ENCODE results near the gene KLHL17. TPM values are rescaled to one million over a fixed set of nuclear protein-coding genes. Genes with fewer than 3 reads are reported as not detected.
"Not testable (repeated sequence)": the region's sequence is repeated elsewhere in the genome, so short reads cannot be mapped to it uniquely, and the experiment has no call there.

KLHL17 gene
- total RNA-seq, 1 donor from 2014 or later: 1.0 TPM

DNA sequence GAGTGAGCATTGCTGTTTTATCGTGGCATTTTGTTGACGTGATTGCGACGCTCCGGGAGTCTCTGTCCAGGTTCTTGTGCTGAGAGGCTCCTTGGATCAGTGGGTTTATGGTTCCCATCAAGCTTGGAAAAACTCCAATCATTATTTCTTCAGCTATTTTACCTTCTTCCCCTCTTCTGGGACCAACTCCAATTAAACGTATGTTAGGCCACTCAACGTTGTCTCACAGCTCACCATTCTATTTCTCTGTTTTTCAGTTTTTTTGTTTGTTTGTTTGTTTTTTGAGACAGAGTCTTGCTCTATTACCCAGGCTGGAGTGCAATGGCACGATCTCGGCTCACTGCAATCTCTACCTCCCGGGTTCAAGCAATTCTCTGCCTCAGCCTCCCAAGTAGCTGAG lies 31.5 kb downstream of the KLHL17 start:
- H3K36me3 ChIP-seq (ENCODE audit: control insufficient read depth in 3 of 3, insufficient read depth in 3 of 3, low read length in 3 of 3): no peaks in the 10 kb centered on the region
- H3K9me3 ChIP-seq (ENCODE audit: control insufficient read depth in 3 of 3, low read length in 3 of 3): peaks cover 0 to 2% (median 0%) of the 10 kb centered on the region in 3 donors
- H3K4me3 ChIP-seq (ENCODE audit: low read length in 3 of 3): no peak overlapping the region
- no peak overlapping the region for H3K27ac ChIP-seq (ENCODE audit: low read depth, low read length)
- no peak overlapping the region for H3K9ac ChIP-seq (ENCODE audit: low read depth in 1 of 3, low read length in 3 of 3)
- no peaks in the 10 kb centered on the region for H3K27me3 ChIP-seq (ENCODE audit: control insufficient read depth in 3 of 3, insufficient read depth in 3 of 3, low read length in 3 of 3)
- no peaks in the 10 kb centered on the region for H3K4me1 ChIP-seq (ENCODE audit: control insufficient read depth in 3 of 3, insufficient read depth in 3 of 3, low read length in 3 of 3)

DNA sequence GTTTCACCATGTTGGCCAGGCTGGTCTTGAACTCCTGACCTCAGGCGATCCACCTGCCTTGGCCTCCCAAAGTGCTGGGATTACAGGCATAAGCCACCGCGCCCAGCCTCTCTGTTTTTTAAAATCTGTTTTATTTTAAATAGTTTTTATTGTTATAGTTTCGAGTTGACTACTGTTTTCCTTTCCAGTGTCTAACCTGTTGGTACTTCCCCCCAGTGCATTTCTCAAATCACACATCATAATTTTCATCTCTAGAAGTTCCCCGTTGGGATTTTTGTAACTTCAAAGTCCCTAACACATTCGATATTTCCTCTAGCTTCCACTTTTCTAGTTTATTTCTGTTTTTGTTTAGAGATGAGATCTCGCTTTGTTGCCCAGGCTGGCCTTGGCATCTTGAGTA lies 32.0 kb downstream of the KLHL17 start:
- no peak overlapping the region for H3K4me3 ChIP-seq (ENCODE audit: low read length in 3 of 3)
- no peaks in the 10 kb centered on the region for H3K4me1 ChIP-seq (ENCODE audit: control insufficient read depth in 3 of 3, insufficient read depth in 3 of 3, low read length in 3 of 3)
- H3K9ac ChIP-seq (ENCODE audit: low read depth in 1 of 3, low read length in 3 of 3): no peak overlapping the region
- H3K9me3 ChIP-seq (ENCODE audit: control insufficient read depth in 3 of 3, low read length in 3 of 3): peaks cover 0 to 2% (median 0%) of the 10 kb centered on the region in 3 donors
- H3K27me3 ChIP-seq (ENCODE audit: control insufficient read depth in 3 of 3, insufficient read depth in 3 of 3, low read length in 3 of 3): peaks cover 2 to 3% (median 3%) of the 10 kb centered on the region in 3 donors
- H3K27ac ChIP-seq (ENCODE audit: low read depth, low read length): no peak overlapping the region
- no peaks in the 10 kb centered on the region for H3K36me3 ChIP-seq (ENCODE audit: control insufficient read depth in 3 of 3, insufficient read depth in 3 of 3, low read length in 3 of 3)

DNA sequence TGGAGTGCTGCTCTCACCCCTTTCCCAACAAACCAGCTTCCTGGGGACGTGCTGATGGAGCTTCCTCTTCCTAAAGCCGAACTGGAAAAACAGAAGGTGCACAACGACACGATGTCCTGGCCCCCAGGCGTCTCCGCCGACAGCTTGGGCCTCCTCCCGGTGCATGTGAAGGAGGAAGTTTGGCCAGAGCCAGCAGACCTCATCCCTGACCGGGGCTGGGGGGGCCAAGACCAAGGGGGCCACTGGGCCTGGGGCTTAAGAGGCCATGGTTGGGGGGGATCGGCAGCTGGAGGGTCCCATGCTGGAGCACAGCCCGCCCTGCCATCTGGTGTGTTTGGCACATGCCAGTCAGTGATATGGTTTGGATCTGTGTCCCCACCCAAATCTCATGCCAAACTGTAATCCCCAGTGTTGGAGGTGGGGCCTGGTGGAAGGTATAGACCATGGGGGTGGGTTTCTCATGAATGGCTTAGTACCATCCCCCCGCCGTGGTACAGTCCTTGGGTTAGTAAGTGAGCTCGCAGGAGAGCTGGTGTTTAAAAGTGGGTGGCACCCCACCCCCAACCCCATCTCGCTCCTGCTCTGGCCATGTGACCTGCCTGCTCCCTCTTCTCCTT lies 33.1 kb downstream of the KLHL17 start:
- Histone ChIP-seq H3K27ac (ENCODE audit: low read depth, low read length) (no peak overlapping the region), H3K9me3 (ENCODE audit: control insufficient read depth in 3 of 3, low read length in 3 of 3) (peaks cover 0 to 2% (median 0%) of the 10 kb centered on the region in 3 donors), H3K27me3 (ENCODE audit: control insufficient read depth in 3 of 3, insufficient read depth in 3 of 3, low read length in 3 of 3) (peaks cover 5 to 12% (median 10%) of the 10 kb centered on the region in 3 donors), H3K36me3 (ENCODE audit: control insufficient read depth in 3 of 3, insufficient read depth in 3 of 3, low read length in 3 of 3) (no peaks in the 10 kb centered on the region), H3K9ac (ENCODE audit: low read depth in 1 of 3, low read length in 3 of 3) (no peak overlapping the region), H3K4me3 (ENCODE audit: low read length in 3 of 3) (no peak overlapping the region), H3K4me1 (ENCODE audit: control insufficient read depth in 3 of 3, insufficient read depth in 3 of 3, low read length in 3 of 3) (no peaks in the 10 kb centered on the region)

DNA sequence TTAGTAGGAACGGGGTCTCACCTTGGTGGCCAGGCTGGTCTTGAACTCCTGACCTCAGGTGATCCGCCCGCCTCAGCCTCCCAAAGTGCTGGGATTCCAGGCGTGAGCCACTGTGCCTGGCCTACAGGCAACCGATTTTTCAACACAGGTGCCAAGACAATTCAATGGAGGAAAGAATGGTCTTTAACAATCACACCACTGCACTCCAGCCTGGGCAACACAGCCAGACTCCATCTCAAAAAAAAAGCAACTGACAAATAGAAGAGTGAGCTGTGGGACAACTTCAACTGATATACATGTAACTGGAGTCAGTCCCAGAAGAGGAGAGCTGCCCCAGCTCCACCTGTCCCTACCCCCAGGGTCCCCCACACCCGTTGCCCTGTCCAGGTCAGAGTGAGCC lies 34.2 kb downstream of the KLHL17 start:
- not testable (repeated sequence) for H3K27ac ChIP-seq (ENCODE audit: low read depth, low read length); H3K4me1 ChIP-seq (ENCODE audit: control insufficient read depth in 3 of 3, insufficient read depth in 3 of 3, low read length in 3 of 3); H3K9ac ChIP-seq (ENCODE audit: low read depth in 1 of 3, low read length in 3 of 3); H3K36me3 ChIP-seq (ENCODE audit: control insufficient read depth in 3 of 3, insufficient read depth in 3 of 3, low read length in 3 of 3); H3K9me3 ChIP-seq (ENCODE audit: control insufficient read depth in 3 of 3, low read length in 3 of 3); H3K4me3 ChIP-seq (ENCODE audit: low read length in 3 of 3)
- peaks cover 5 to 14% (median 12%) of the 10 kb centered on the region in 3 donors for H3K27me3 ChIP-seq (ENCODE audit: control insufficient read depth in 3 of 3, insufficient read depth in 3 of 3, low read length in 3 of 3)

DNA sequence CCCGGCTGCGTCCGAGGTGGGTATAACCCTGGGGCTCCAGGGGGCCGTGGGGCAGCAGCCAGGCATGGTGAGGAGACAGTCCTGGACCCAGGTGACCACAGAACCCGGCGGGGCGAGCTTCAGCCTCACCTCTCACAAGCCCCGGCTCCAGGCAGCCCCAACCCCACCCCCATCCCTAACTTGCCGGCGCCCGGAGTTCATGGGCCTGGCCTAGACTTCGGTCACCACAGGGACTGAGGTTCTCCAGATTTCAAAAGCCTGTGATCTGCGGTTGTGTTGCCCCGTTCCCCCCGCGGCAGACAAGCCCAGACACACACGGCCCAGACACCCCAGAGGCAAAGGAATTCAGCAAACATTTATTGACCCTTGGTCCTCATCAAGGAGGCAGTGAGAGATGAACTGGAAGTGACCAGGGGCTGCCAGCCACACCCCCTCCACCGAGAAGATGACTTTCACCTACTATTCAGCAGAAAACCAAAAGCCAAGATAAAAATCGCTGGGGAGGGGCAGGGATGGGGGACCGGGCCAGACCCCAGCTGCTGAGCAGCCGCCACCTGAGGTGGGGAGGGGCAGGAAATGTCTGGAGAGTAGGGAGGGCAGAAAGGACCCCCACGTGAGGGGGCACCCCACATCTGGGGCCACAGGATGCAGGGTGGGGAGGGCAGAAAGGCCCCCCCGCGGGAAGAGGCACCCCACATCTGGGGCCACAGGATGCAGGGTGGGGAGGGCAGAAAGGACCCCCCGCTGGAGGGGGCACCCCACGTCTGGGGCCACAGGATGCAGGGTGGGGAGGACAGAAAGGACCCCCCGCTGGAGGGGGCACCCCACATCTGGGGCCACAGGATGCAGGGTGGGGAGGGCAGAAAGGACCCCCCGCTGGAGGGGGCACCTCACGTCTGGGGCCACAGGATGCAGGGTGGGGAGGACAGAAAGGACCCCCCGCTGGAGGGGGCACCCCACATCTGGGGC lies 35.6 kb downstream of the KLHL17 start:
- H3K36me3 ChIP-seq (ENCODE audit: control insufficient read depth in 3 of 3, insufficient read depth in 3 of 3, low read length in 3 of 3): no peaks in the 10 kb centered on the region
- H3K27me3 ChIP-seq (ENCODE audit: control insufficient read depth in 3 of 3, insufficient read depth in 3 of 3, low read length in 3 of 3): peaks cover 9 to 22% (median 18%) of the 10 kb centered on the region in 3 donors
- H3K9me3 ChIP-seq (ENCODE audit: control insufficient read depth in 3 of 3, low read length in 3 of 3): peaks cover 0 to 2% (median 0%) of the 10 kb centered on the region in 3 donors
- H3K9ac ChIP-seq (ENCODE audit: low read depth in 1 of 3, low read length in 3 of 3): no peak overlapping the region
- H3K4me3 ChIP-seq (ENCODE audit: low read length in 3 of 3): no peak overlapping the region
- peaks cover 3 to 13% (median 13%) of the 10 kb centered on the region in 3 donors for H3K4me1 ChIP-seq (ENCODE audit: control insufficient read depth in 3 of 3, insufficient read depth in 3 of 3, low read length in 3 of 3)
- H3K27ac ChIP-seq (ENCODE audit: low read depth, low read length): no peak overlapping the region

DNA sequence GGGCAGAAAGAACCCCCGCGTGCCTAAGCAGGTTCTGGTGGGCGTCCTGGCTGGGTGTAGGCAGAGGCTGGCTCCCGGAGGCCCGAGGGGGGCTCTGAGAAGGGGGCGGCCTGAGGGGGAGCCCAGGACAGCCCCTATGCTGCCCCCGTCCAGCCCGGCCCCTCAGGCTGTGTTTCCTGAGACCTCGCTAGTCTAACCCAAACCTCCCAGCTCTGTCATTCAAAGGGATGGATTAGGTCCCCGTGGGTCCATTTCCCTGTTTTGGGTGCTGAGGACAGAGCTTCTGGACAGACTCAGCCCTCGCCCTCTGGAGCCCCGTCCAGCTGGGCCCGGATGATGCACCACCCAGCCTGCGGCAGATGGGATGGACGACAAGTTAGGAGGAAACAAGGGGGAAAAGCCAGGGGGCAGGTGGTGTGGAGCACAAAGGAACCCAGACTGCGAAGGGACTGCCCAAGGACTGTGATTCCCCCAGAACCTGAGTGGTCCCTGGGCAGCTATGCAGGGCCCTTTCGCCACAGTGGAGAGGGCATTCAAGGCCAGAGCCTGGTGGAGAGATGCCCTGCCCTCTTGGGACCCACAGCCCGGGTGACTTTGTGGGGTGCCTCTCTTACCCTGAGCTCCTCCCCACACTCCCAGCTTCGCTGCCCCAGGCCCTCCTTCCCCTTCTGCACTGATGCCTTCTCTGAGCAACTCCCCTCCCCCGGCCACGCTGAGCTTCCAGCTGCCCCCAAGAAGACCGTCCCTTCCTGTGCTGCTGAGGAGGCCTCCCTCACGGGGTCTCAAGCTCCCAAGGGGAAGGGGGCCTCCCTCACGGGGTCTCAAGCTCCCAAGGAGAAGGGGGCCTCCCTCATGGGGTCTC lies 36.7 kb downstream of the KLHL17 start:
- no peak overlapping the region for H3K27ac ChIP-seq (ENCODE audit: low read depth, low read length)
- H3K9ac ChIP-seq (ENCODE audit: low read depth in 1 of 3, low read length in 3 of 3): no peak overlapping the region
- no peaks in the 10 kb centered on the region for H3K9me3 ChIP-seq (ENCODE audit: control insufficient read depth in 3 of 3, low read length in 3 of 3)
- H3K36me3 ChIP-seq (ENCODE audit: control insufficient read depth in 3 of 3, insufficient read depth in 3 of 3, low read length in 3 of 3): no peaks in the 10 kb centered on the region
- peaks cover 10 to 24% (median 23%) of the 10 kb centered on the region in 3 donors for H3K27me3 ChIP-seq (ENCODE audit: control insufficient read depth in 3 of 3, insufficient read depth in 3 of 3, low read length in 3 of 3)
- peaks cover 3 to 14% (median 14%) of the 10 kb centered on the region in 3 donors for H3K4me1 ChIP-seq (ENCODE audit: control insufficient read depth in 3 of 3, insufficient read depth in 3 of 3, low read length in 3 of 3)
- H3K4me3 ChIP-seq (ENCODE audit: low read length in 3 of 3): no peak overlapping the region

DNA sequence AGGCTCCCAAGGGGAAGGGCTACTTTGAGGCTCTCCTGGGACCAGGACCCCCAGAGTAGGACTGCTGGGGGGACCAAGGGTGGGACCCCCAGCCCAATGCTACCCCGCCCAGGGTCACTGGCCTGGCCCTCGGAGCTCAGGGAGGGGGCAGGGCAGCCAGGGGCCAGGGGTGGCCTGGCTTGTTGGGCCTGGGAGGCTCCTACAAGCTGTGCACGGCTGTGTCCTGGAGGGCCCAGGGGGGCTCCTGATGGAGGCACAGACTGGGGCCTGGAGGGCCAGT lies 37.3 kb downstream of the KLHL17 start:
- H3K36me3 ChIP-seq (ENCODE audit: control insufficient read depth in 3 of 3, insufficient read depth in 3 of 3, low read length in 3 of 3): no peaks in the 10 kb centered on the region
- no peak overlapping the region for H3K4me3 ChIP-seq (ENCODE audit: low read length in 3 of 3)
- H3K9ac ChIP-seq (ENCODE audit: low read depth in 1 of 3, low read length in 3 of 3): no peak overlapping the region
- peaks cover 3 to 14% (median 14%) of the 10 kb centered on the region in 3 donors for H3K4me1 ChIP-seq (ENCODE audit: control insufficient read depth in 3 of 3, insufficient read depth in 3 of 3, low read length in 3 of 3)
- H3K27ac ChIP-seq (ENCODE audit: low read depth, low read length): no peak overlapping the region
- no peaks in the 10 kb centered on the region for H3K9me3 ChIP-seq (ENCODE audit: control insufficient read depth in 3 of 3, low read length in 3 of 3)
- H3K27me3 ChIP-seq (ENCODE audit: control insufficient read depth in 3 of 3, insufficient read depth in 3 of 3, low read length in 3 of 3): peaks cover 10 to 24% (median 23%) of the 10 kb centered on the region in 3 donors

DNA sequence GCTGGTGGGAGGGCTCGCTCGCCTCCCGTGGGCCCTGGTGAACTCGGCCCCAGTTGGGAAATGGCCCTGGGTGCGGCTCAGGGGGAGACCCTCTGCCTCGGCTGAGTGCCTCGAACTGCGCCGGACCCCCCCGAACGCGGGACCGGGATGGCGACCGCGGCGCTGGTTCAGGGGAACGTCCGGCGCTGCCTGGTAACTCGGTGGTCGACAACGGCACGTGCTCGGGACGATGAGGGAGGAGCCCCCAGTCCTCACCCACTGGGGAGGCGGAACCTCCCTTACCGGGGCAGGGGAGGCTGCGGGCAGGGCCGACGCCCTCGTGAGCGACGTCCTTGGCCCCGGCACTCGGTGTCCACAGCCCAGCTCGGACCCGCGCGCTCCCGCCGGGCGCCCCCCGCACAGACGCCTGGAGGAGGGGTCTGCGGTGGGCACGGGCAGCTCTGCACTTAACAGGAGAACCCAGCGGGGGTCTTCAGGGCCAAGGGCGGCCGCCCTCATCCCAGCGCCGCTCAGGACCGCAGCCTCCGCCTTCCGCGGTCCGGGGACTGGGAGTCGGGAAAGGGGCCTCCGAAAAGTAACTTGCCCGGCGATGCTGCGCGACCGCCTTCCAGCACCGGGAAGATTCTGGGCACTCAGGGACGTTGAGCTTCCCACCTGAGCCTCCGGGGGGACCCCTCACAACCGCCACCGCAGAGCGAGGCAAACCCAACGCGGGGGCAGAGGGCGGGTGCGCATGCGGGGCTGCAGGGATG lies 37.8 kb downstream of the KLHL17 start:
- no peak overlapping the region for H3K27ac ChIP-seq (ENCODE audit: low read depth, low read length)
- H3K27me3 ChIP-seq (ENCODE audit: control insufficient read depth in 3 of 3, insufficient read depth in 3 of 3, low read length in 3 of 3): peaks cover 10 to 28% (median 27%) of the 10 kb centered on the region in 3 donors

DNA sequence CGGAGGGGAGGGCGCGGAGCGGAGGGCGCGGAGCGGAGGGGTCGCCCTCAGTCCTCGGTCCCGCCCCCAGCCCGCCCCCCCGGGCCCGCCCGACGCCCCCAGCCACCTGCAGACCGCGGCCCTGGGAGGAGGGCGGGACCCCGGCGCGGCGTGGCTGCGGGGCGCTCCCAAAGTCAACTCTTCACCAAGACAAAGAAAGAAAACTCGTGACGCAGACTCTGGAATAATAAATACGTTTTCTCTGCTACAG lies 38.3 kb downstream of the KLHL17 start:
- H3K4me3 ChIP-seq (ENCODE audit: low read length in 3 of 3): peak overlapping the region in 2 of 3 donors; percentile 58 to 67
- H3K27ac ChIP-seq (ENCODE audit: low read depth, low read length): no peak overlapping the region
- H3K4me1 ChIP-seq (ENCODE audit: control insufficient read depth in 3 of 3, insufficient read depth in 3 of 3, low read length in 3 of 3): peaks cover 3 to 16% (median 14%) of the 10 kb centered on the region in 3 donors
- peaks cover 10 to 33% (median 32%) of the 10 kb centered on the region in 3 donors for H3K27me3 ChIP-seq (ENCODE audit: control insufficient read depth in 3 of 3, insufficient read depth in 3 of 3, low read length in 3 of 3)
- H3K9me3 ChIP-seq (ENCODE audit: control insufficient read depth in 3 of 3, low read length in 3 of 3): no peaks in the 10 kb centered on the region
- H3K9ac ChIP-seq (ENCODE audit: low read depth in 1 of 3, low read length in 3 of 3): peak overlapping the region in 1 of 3 donors; percentile 79
- no peaks in the 10 kb centered on the region for H3K36me3 ChIP-seq (ENCODE audit: control insufficient read depth in 3 of 3, insufficient read depth in 3 of 3, low read length in 3 of 3)

More for the DNA sequence above, 37.8 kb downstream of the KLHL17 start:
- H3K36me3 ChIP-seq (ENCODE audit: control insufficient read depth in 3 of 3, insufficient read depth in 3 of 3, low read length in 3 of 3): no peaks in the 10 kb centered on the region
- peak overlapping the region in 1 of 3 donors; percentile 6 for H3K4me3 ChIP-seq (ENCODE audit: low read length in 3 of 3)
- peak overlapping the region in 1 of 3 donors; percentile 33 for H3K9ac ChIP-seq (ENCODE audit: low read depth in 1 of 3, low read length in 3 of 3)
- no peaks in the 10 kb centered on the region for H3K9me3 ChIP-seq (ENCODE audit: control insufficient read depth in 3 of 3, low read length in 3 of 3)
- peaks cover 3 to 14% (median 14%) of the 10 kb centered on the region in 3 donors for H3K4me1 ChIP-seq (ENCODE audit: control insufficient read depth in 3 of 3, insufficient read depth in 3 of 3, low read length in 3 of 3)
